Mesendoderm (in vitro differentiated cells): ENCODE data around the gene PPP1R13L.

Experiments
- DNase-seq: peaks from one replicate; pipeline ENCODE4 v3.0.0; 2013
- H2AK5ac ChIP-seq: 2 replicates; pipeline ENCODE4 v1.6.1; 2013; ENCODE audit warnings: low read length, inconsistent platforms
- H2BK120ac ChIP-seq: 2 replicates; pipeline ENCODE4 v1.6.1; 2013; ENCODE audit warnings: low read depth, mild to moderate bottlenecking, low read length, moderate library complexity, mixed read lengths
- H2BK15ac ChIP-seq: replicated peaks from 2 replicates; pipeline ENCODE4 v1.6.1; 2013; ENCODE audit warnings: low read depth, mild to moderate bottlenecking, moderate library complexity
- H2BK5ac ChIP-seq: 2 replicates; pipeline ENCODE4 v1.6.1; 2013; ENCODE audit warnings: low read length, inconsistent platforms
- H3K18ac ChIP-seq: 2 replicates; pipeline ENCODE4 v1.6.1; 2013; ENCODE audit warnings: mild to moderate bottlenecking, low read length, mixed read lengths
- H3K23ac ChIP-seq: one replicate; pipeline ENCODE4 v1.6.1; 2013; ENCODE audit warnings: low read length
- H3K27ac ChIP-seq: 2 replicates; pipeline ENCODE4 v1.5.1; 2013; ENCODE audit warnings: low read depth, mild to moderate bottlenecking, inconsistent platforms, low read length, moderate library complexity
- H3K27me3 ChIP-seq: 2 replicates; pipeline ENCODE4 v1.6.1; 2013; ENCODE audit warnings: low read length, control low read depth, mild to moderate bottlenecking, inconsistent platforms; ENCODE audit not compliant: insufficient read depth, poor library complexity
- H3K36me3 ChIP-seq: 2 replicates; pipeline ENCODE4 v1.6.1; 2013; ENCODE audit warnings: low read length, inconsistent platforms; ENCODE audit not compliant: control insufficient read depth, insufficient read depth
- H3K4ac ChIP-seq: one replicate; pipeline ENCODE4 v1.6.1; 2013; ENCODE audit warnings: low read depth, mild to moderate bottlenecking, low read length, moderate library complexity
- H3K4me1 ChIP-seq: 2 replicates; pipeline ENCODE4 v1.6.1; 2013; ENCODE audit warnings: low read depth, low read length, inconsistent platforms; ENCODE audit not compliant: control insufficient read depth
- H3K4me2 ChIP-seq: 2 replicates; pipeline ENCODE4 v1.6.1; 2013; ENCODE audit warnings: low read length
- H3K4me3 ChIP-seq: 2 replicates; pipeline ENCODE4 v1.5.1; 2013; ENCODE audit warnings: mild to moderate bottlenecking, low read length
- H3K56ac ChIP-seq: one replicate; pipeline ENCODE4 v1.6.1; 2013; ENCODE audit warnings: low read length
- H3K79me1 ChIP-seq: 2 replicates; pipeline ENCODE4 v1.6.1; 2013; ENCODE audit warnings: low read length, inconsistent platforms
- H3K79me2 ChIP-seq: 2 replicates; pipeline ENCODE4 v1.6.1; 2013; ENCODE audit warnings: mild to moderate bottlenecking, low read length; ENCODE audit not compliant: control insufficient read depth, insufficient read depth
- H3K9ac ChIP-seq: 2 replicates; pipeline ENCODE4 v1.6.1; 2013; ENCODE audit warnings: low read length, inconsistent platforms
- H4K5ac ChIP-seq: one replicate; pipeline ENCODE4 v1.6.1; 2013; ENCODE audit warnings: low read length
- H4K8ac ChIP-seq: one replicate; pipeline ENCODE4 v1.6.1; 2013; ENCODE audit warnings: low read depth, mild to moderate bottlenecking, control low read depth, low read length, moderate library complexity
- WGBS: extraction: QIAGEN DNeasy Blood & Tissue Kit; methylation state at CpG from one replicate; pipeline ENCODE4 v1.1.7; 2013; ENCODE audit warnings: low lambda C conversion rate, missing lambda C conversion rate; ENCODE audit not compliant: insufficient coverage; ENCODE audit errors: extremely low coverage; 5-methylcytosine and 5-hydroxymethylcytosine counted together

Gene PPP1R13L

GRCh38 chr19:45420871-45421270, 16.0 kb upstream of the PPP1R13L start:
- Histone ChIP-seq H3K36me3 (peaks cover 1% of the 10 kb centered on the region), H3K4me2 (no peak overlapping the region), H3K79me2 (peaks cover 2% of the 10 kb centered on the region), H3K4me1 (peaks cover 2% of the 10 kb centered on the region), H4K5ac (no peak overlapping the region), H3K79me1 (peaks cover 5% of the 10 kb centered on the region), H2AK5ac (no peak overlapping the region), H3K27ac (no peak overlapping the region), H3K56ac (no peak overlapping the region), H3K23ac (no peak overlapping the region), H3K18ac (no peak overlapping the region), H3K27me3 (no peaks in the 10 kb centered on the region), H3K9ac (no peak overlapping the region), H2BK120ac (no peak overlapping the region), H4K8ac (no peak overlapping the region), H2BK5ac (no peak overlapping the region), H3K4me3 (no peak overlapping the region), H3K4ac (no peak overlapping the region), H2BK15ac (no peak overlapping the region)
- DNase-seq, result no peak
- no CpG with 5 or more reads among the region's 6 CpGs for WGBS

- no peak overlapping the region for H2BK15ac ChIP-seq
- no peak overlapping the region for H3K56ac ChIP-seq
- H2BK120ac ChIP-seq, result no peak overlapping the region
- no peak overlapping the region for H3K4me2 ChIP-seq
- H2BK5ac ChIP-seq, result no peak overlapping the region
- no peaks in the 10 kb centered on the region for H3K27me3 ChIP-seq
- H3K79me1 ChIP-seq, result peaks cover 5% of the 10 kb centered on the region
- peaks cover 1% of the 10 kb centered on the region for H3K36me3 ChIP-seq
- no peak overlapping the region for H4K5ac ChIP-seq
- H4K8ac ChIP-seq, result no peak overlapping the region
- H3K4me1 ChIP-seq, result peaks cover 2% of the 10 kb centered on the region
- no peak overlapping the region for H3K4me3 ChIP-seq
- no peak overlapping the region for H3K23ac ChIP-seq
- H3K4ac ChIP-seq, result no peak overlapping the region
- WGBS, result no CpG with 5 or more reads among the region's 10 CpGs
- H3K9ac ChIP-seq, result no peak overlapping the region
- H3K79me2 ChIP-seq, result peaks cover 2% of the 10 kb centered on the region
- no peak overlapping the region for H3K18ac ChIP-seq
- no peak for DNase-seq
- no peak overlapping the region for H3K27ac ChIP-seq
- H2AK5ac ChIP-seq, result no peak overlapping the region
Measured at GRCh38 chr19:45420356-45420755, 15.5 kb upstream of the PPP1R13L start.

GRCh38 chr19:45419895-45420294, 15.0 kb upstream of the PPP1R13L start:
- H3K4me1 ChIP-seq, result peaks cover 2% of the 10 kb centered on the region
- peaks cover 2% of the 10 kb centered on the region for H3K79me2 ChIP-seq
- H3K4me3 ChIP-seq, result no peak overlapping the region
- H3K56ac ChIP-seq, result no peak overlapping the region
- H3K27ac ChIP-seq, result no peak overlapping the region
- H4K5ac ChIP-seq, result no peak overlapping the region
- H3K36me3 ChIP-seq, result peaks cover 1% of the 10 kb centered on the region
- H4K8ac ChIP-seq, result no peak overlapping the region
- H2BK15ac ChIP-seq, result no peak overlapping the region
- WGBS, result no CpG with 5 or more reads among the region's 3 CpGs
- no peak overlapping the region for H2BK120ac ChIP-seq
- peaks cover 5% of the 10 kb centered on the region for H3K79me1 ChIP-seq
- no peak overlapping the region for H3K23ac ChIP-seq
- H3K18ac ChIP-seq, result no peak overlapping the region
- H3K4me2 ChIP-seq, result no peak overlapping the region
- no peak for DNase-seq
- H2AK5ac ChIP-seq, result no peak overlapping the region
- H3K4ac ChIP-seq, result no peak overlapping the region
- H3K9ac ChIP-seq, result no peak overlapping the region
- H2BK5ac ChIP-seq, result no peak overlapping the region
- no peaks in the 10 kb centered on the region for H3K27me3 ChIP-seq

GRCh38 chr19:45419396-45419795, 14.5 kb upstream of the PPP1R13L start:
- WGBS, result no CpG with 5 or more reads among the region's 4 CpGs
- Histone ChIP-seq H3K4me2 (no peak overlapping the region), H3K36me3 (peaks cover 1% of the 10 kb centered on the region)

GRCh38 chr19:45418802-45419201, 13.9 kb upstream of the PPP1R13L start:
- Histone ChIP-seq H4K8ac (no peak overlapping the region), H3K9ac (no peak overlapping the region), H3K79me2 (peaks cover 2% of the 10 kb centered on the region), H2BK5ac (no peak overlapping the region), H3K4me1 (peaks cover 2% of the 10 kb centered on the region), H2BK15ac (no peak overlapping the region), H3K23ac (no peak overlapping the region), H3K4ac (no peak overlapping the region), H2AK5ac (no peak overlapping the region), H3K4me2 (no peak overlapping the region), H3K56ac (no peak overlapping the region), H3K79me1 (peaks cover 5% of the 10 kb centered on the region), H3K27ac (no peak overlapping the region), H3K27me3 (no peaks in the 10 kb centered on the region), H4K5ac (no peak overlapping the region), H3K18ac (no peak overlapping the region), H2BK120ac (no peak overlapping the region), H3K4me3 (no peak overlapping the region), H3K36me3 (peaks cover 1% of the 10 kb centered on the region)
- WGBS, result no CpG with 5 or more reads among the region's 9 CpGs
- DNase-seq, result no peak

More at GRCh38 chr19:45419396-45419795, 14.5 kb upstream of the PPP1R13L start:
- H3K4me1 ChIP-seq, result peaks cover 2% of the 10 kb centered on the region
- peaks cover 5% of the 10 kb centered on the region for H3K79me1 ChIP-seq
- H3K9ac ChIP-seq, result no peak overlapping the region
- no peak overlapping the region for H3K18ac ChIP-seq
- H3K4ac ChIP-seq, result no peak overlapping the region
- no peak overlapping the region for H2BK15ac ChIP-seq
- peaks cover 2% of the 10 kb centered on the region for H3K79me2 ChIP-seq
- no peaks in the 10 kb centered on the region for H3K27me3 ChIP-seq
- no peak for DNase-seq
- no peak overlapping the region for H4K5ac ChIP-seq
- no peak overlapping the region for H3K27ac ChIP-seq
- no peak overlapping the region for H4K8ac ChIP-seq
- H2BK120ac ChIP-seq, result no peak overlapping the region
- no peak overlapping the region for H3K23ac ChIP-seq
- no peak overlapping the region for H2BK5ac ChIP-seq
- no peak overlapping the region for H2AK5ac ChIP-seq
- no peak overlapping the region for H3K4me3 ChIP-seq
- no peak overlapping the region for H3K56ac ChIP-seq

GRCh38 chr19:45417151-45417550, 12.3 kb upstream of the PPP1R13L start:
- no peak overlapping the region for H3K4ac ChIP-seq
- DNase-seq, result no peak
- H3K27me3 ChIP-seq, result no peaks in the 10 kb centered on the region
- no peak overlapping the region for H3K4me3 ChIP-seq
- H2BK5ac ChIP-seq, result no peak overlapping the region
- no peak overlapping the region for H3K9ac ChIP-seq
- H3K27ac ChIP-seq, result no peak overlapping the region
- peaks cover 3% of the 10 kb centered on the region for H3K79me1 ChIP-seq
- no peak overlapping the region for H2AK5ac ChIP-seq
- no peak overlapping the region for H2BK120ac ChIP-seq
- H2BK15ac ChIP-seq, result no peak overlapping the region
- WGBS, result no CpG with 5 or more reads among the region's 4 CpGs
- no peak overlapping the region for H3K23ac ChIP-seq
- no peak overlapping the region for H4K5ac ChIP-seq
- H3K4me1 ChIP-seq, result no peaks in the 10 kb centered on the region
- no peak overlapping the region for H3K56ac ChIP-seq
- H3K36me3 ChIP-seq, result peaks cover 1% of the 10 kb centered on the region
- H3K4me2 ChIP-seq, result no peak overlapping the region
- H4K8ac ChIP-seq, result no peak overlapping the region
- H3K18ac ChIP-seq, result no peak overlapping the region
- H3K79me2 ChIP-seq, result no peaks in the 10 kb centered on the region
